SK-N-MC (cell line): ENCODE results near the gene RASA3.

ENCODE experiments used
- EZH2 ChIP-seq: fragments of 200-600 bp; sonication (generic); IDR thresholded peaks from one replicate; pipeline ENCODE4 v1.6.1; 2017; ENCODE audit warnings: antibody characterized with exemption
- POLR2AphosphoS5 ChIP-seq: IDR thresholded peaks from 2 replicates; pipeline ENCODE4 v1.6.1; 2012; ENCODE audit warnings: mild to moderate bottlenecking, low read depth, low read length, borderline replicate concordance

GRCh38 chr13:113996081-113996911 is 136.1 kb downstream of the RASA3 start:
- TF ChIP-seq POLR2AphosphoS5 (no peak), EZH2 (no peak)
